NCI-H2196 treated with DMSO at 0.1 percent for 48 hours (cell line): ENCODE data around the gene UNC13A.
"Not testable (repeated sequence)": the region's sequence is repeated elsewhere in the genome, so short reads cannot be mapped to it uniquely, and the experiment has no call there.

ENCODE experiments used
- DNase-seq: peaks from one replicate; lab custom pipeline; 2025; ENCODE audit not compliant: unreplicated experiment; lab: John Stamatoyannopoulos, UW

UNC13A gene

GRCh38 chr19:17606590-17607185, 81.5 kb downstream of the UNC13A start:
- DNase-seq, result no peak

- peak; percentile 74 for DNase-seq
Observed at GRCh38 chr19:17605761-17606589, 82.2 kb downstream of the UNC13A start.

GRCh38 chr19:17605117-17605516, 83.0 kb downstream of the UNC13A start:
- DNase-seq, result no peak

GRCh38 chr19:17604372-17605025, 83.7 kb downstream of the UNC13A start:
- DNase-seq, result no peak

- no peak for DNase-seq
Observed at GRCh38 chr19:17602872-17603510, 85.2 kb downstream of the UNC13A start.

GRCh38 chr19:17602217-17602616, 85.9 kb downstream of the UNC13A start:
- no peak for DNase-seq

- no peak for DNase-seq
Observed at GRCh38 chr19:17601683-17602082, 86.5 kb downstream of the UNC13A start.

GRCh38 chr19:17599780-17600179, 88.4 kb downstream of the UNC13A start:
- no peak for DNase-seq

- no peak for DNase-seq
Observed at GRCh38 chr19:17598953-17599352, 89.2 kb downstream of the UNC13A start.

GRCh38 chr19:17598063-17598462, 90.1 kb downstream of the UNC13A start:
- DNase-seq, result not testable (repeated sequence)

GRCh38 chr19:17594296-17594695, 93.9 kb downstream of the UNC13A start:
- DNase-seq, result not testable (repeated sequence)

GRCh38 chr19:17590866-17591265, 97.3 kb downstream of the UNC13A start:
- DNase-seq, result no peak

GRCh38 chr19:17585395-17585794, 102.8 kb downstream of the UNC13A start:
- DNase-seq, result not testable (repeated sequence)

GRCh38 chr19:17584132-17584531, 104.0 kb downstream of the UNC13A start:
- no peak for DNase-seq

GRCh38 chr19:17582613-17583012, 105.5 kb downstream of the UNC13A start:
- no peak for DNase-seq

- no peak for DNase-seq
Observed at GRCh38 chr19:17581211-17581874, 106.8 kb downstream of the UNC13A start.

GRCh38 chr19:17580470-17581144, 107.5 kb downstream of the UNC13A start:
- no peak for DNase-seq

GRCh38 chr19:17579661-17580244, 108.4 kb downstream of the UNC13A start:
- DNase-seq, result peak; percentile 62

GRCh38 chr19:17577457-17578097, 110.6 kb downstream of the UNC13A start:
- no peak for DNase-seq
